Cerebellar nuclear complex (tissue), 1 donor: Measurements from ENCODE around the gene DOK5.

ENCODE experiments used
- DNase-seq, 2 experiments: peaks; one replicate each; lab custom pipeline; 2025; lab: John Stamatoyannopoulos, UW

The DOK5 gene

GRCh38 chr20:54646156-54646517, 170.7 kb downstream of the DOK5 start:
- DNase-seq: no peak

- DNase-seq: no peak
Observed at GRCh38 chr20:54648421-54649142, 173.2 kb downstream of the DOK5 start.

DNA sequence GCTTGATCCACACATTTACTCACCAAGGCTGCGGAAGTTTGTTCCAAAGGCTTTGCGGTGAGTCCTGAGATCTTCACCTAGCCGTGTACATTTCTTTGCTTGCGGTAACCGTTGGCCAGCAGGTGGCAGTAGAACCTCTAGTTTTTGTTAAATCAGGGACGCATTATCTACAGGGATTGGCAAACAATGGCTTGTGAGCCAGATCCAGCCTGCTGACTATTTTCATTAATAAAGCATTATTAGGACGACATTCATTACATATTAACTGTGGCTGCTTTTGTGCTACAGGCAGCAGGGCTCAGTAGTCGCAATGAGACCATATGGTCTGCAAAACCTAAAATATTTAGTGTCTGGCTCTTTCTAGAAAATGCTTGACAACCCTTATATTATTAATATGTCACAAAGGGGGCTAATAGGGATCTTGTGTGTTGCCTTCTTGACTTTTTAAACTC, 174.1 kb downstream of the DOK5 start:
- DNase-seq: peak in 1 of 2 experiments; percentile 2

- DNase-seq: no peak
Observed at GRCh38 chr20:54650052-54650719, 174.8 kb downstream of the DOK5 start.

GRCh38 chr20:54651252-54651651, 175.9 kb downstream of the DOK5 start:
- DNase-seq: no peak

DNA sequence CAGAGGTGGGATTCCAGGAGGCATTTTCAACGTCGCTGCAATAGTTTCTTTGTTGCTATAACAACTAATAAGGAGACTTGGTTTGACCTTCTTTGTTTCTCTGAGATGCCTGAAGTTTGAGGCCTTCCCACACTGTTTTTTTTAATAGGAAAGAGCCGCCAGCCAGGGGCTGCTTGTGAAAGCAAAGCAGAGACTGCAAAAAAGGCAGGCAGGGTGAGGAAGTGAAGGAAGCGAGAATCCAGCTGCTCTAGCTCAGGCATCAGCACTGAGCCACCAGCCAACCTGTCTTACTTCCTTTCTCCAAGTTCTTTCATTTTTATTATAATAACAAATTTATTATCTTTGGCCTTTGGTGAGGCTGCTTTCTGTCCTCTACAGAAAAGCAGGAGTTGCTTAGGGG, 179.1 kb downstream of the DOK5 start:
- DNase-seq: no peak

DNA sequence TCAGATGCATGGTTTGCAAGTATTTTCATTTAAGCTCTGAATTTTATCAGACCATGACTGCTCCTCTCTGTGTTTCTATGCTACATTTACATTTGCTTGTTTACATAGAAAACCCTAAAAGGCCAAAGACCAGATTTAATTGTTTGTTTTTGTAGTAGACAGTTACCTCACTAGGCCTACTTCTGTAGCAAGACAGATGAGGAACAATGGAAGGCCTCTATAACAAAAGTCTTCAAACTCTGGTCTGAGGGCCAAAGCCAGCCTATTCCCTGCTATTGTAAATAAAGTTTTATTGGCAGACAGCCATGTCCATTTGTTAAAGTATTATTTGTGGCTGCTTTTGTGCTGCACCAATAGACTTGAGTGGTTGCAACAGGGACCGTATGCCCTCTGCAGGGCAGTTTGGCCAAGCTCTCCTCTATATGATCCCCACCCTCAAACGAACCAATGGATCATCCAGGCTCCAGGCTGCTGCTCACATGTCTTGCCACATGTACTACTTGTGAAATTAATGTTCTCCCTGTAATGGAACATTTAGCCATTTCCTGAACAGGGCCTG, 182.0 kb downstream of the DOK5 start:
- DNase-seq: no peak

DNA sequence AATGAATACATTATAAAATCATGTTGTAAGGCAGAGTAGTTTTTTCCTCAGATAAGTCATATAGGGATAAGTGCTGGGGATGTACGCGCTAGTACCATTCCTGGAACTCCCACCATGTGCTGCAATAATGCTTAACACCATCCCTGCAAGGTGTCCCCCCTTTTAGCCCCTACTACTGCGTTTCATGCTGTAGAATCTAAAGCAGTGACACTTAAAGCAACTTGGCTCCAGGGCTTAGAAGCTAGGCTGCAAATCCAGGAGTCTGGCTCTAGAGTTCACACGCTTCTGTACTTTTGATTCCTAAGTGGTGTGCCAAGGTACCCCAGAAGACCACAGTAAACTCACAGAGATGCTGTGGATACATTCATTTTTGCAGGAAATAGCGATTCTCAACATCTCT, 183.1 kb downstream of the DOK5 start:
- DNase-seq: no peak

GRCh38 chr20:54661265-54661664, 185.9 kb downstream of the DOK5 start:
- no peak for DNase-seq

- DNase-seq: no peak
Observed at GRCh38 chr20:54661880-54662465, 186.6 kb downstream of the DOK5 start.

GRCh38 chr20:54665812-54666211, 190.4 kb downstream of the DOK5 start:
- DNase-seq: no peak

- no peak for DNase-seq
Observed at GRCh38 chr20:54668271-54669039, 193.1 kb downstream of the DOK5 start.

- DNase-seq: no peak
Observed at GRCh38 chr20:54669040-54669363, 193.6 kb downstream of the DOK5 start.

GRCh38 chr20:54678253-54678652, 202.9 kb downstream of the DOK5 start:
- DNase-seq: no peak

DNA sequence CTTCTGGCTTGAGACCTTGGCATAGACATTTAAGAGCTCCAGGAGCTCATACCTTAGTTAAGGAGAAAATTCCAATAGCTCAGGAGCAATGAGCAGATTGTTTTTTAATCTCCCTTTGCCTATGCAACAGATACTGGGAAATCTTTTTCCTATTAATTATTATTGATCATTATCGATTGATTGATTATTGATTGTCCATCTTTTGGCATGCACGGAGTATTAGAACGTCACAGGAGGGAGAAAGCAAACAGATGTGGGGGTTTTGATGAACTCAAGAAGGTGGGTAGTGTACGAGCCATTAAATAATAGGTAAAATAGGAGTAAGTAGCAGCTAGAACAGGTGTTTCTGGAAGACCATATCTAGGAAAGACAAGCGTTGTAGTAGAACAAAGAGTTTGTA, 205.0 kb downstream of the DOK5 start:
- DNase-seq: no peak

DNA sequence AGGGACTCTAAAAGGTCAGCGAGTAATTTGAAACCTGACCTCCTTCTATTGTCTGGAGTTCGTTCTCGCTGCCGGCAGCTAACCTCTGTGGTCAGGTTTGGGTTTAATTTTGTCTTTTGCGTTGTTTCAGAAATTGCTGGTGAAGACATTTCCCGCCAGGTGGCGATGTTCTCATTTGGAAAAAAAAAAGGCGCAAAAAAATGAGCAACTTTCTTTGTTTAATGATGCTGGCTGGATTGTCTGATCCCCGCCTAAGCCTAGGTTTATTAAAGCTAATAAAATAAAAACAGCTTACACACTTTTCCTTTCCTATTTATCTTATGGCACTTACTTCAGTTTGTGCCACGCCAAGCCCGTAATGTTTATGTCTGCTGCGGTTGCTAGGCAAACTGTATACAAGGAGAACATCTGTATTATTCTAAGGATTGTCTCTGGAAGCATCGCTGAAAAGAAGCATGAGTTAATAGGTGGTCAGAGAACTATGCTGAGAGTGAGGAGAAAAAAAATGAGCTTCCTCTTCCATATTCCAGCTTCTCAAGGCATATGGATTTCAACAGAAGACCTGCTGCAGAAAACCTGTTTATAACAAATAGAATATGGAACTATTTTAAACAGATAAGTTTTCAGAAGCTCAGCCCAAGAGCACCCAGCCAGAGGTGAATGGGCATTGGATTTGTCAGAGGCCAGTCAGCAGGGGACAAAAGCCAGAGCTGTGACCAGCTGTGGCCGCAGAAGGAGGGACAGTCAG, 205.7 kb downstream of the DOK5 start:
- no peak for DNase-seq

DNA sequence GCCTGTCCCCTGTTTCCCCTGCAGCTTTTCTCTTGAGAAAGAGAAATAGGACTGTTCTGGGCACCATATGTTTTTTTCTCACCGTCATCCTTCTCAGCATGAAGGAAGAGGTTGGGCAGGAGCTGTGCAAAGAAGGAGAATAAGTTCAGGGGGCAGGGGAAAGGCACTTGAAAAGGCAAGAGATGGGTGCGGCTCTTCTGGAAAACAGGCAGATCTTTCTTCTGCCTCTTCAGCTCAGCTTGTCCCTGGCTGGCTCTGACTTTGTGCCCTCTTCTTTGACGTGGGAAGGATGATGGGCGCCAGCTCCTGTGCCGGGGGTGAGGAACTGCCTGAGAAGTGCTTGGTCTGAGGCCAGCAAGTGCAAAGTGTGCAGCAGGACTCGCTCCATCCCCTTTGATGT, 206.5 kb downstream of the DOK5 start:
- DNase-seq: no peak

GRCh38 chr20:54688476-54688875, 213.1 kb downstream of the DOK5 start:
- DNase-seq: no peak

- DNase-seq: no peak
Observed at GRCh38 chr20:54690323-54690722, 214.9 kb downstream of the DOK5 start.

DNA sequence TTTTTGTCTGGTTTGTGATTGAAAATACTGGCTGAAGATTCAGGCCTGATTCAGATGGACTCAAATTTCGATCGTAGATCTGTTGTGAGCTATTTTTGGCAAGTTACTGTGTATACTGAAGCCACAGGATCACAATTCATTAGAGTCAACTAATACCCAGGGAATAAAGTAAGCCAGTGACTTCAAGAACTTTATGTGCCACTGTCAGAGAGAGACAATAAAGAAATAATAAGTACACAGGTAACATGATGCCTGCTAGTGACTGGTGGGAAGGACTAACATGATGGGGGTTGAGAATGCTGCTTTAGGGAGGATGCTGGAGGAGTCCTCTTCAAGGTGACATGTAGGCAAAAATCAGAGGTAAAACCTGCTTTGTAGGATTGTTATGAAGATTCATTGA, 215.9 kb downstream of the DOK5 start:
- DNase-seq: no peak

- no peak for DNase-seq
Observed at GRCh38 chr20:54692168-54692887, 216.9 kb downstream of the DOK5 start.
